HL-60 (cell line): ENCODE measurements around the gene HHIP.

Experiments used
- DNase-seq, 2 experiments: peaks; one replicate each; pipeline ENCODE4 v3.0.0-alpha.2; 2010 to 2020; ENCODE audit warnings: low read depth in 1 of 2, low spot score in 1 of 2
- H3K27ac ChIP-seq: fragments of 250-450 bp; sonication (Bioruptor Pico); replicated peaks from 2 replicates; pipeline ENCODE4 v1.5.1; 2020; ENCODE audit warnings: mild to moderate bottlenecking, moderate library complexity
- H3K27me3 ChIP-seq: fragments of 250-450 bp; sonication (Bioruptor Pico); 2 replicates; pipeline ENCODE4 v1.5.1; 2021; ENCODE audit warnings: mild to moderate bottlenecking, moderate library complexity; ENCODE audit not compliant: insufficient read depth, poor library complexity, severe bottlenecking
- H3K4me3 ChIP-seq: replicated peaks from 2 replicates; pipeline ENCODE4 v1.5.1; 2011; ENCODE audit warnings: mild to moderate bottlenecking, control low read depth, low read length; ENCODE audit not compliant: insufficient read depth
- GABPA ChIP-seq: IDR thresholded peaks from 2 replicates; pipeline ENCODE4 v1.6.1; 2012; ENCODE audit warnings: low read depth
- POLR2AphosphoS5 ChIP-seq: IDR thresholded peaks from 2 replicates; pipeline ENCODE4 v1.6.1; 2012; ENCODE audit warnings: low read depth
- SPI1 ChIP-seq: IDR thresholded peaks from 2 replicates; pipeline ENCODE4 v1.6.1; 2012; ENCODE audit warnings: low read depth, mild to moderate bottlenecking, borderline replicate concordance
- TF ChIP-seq, protein P1 (sequence below): IDR thresholded peaks from one replicate; pipeline ENCODE4 v1.5.1; 2011; ENCODE audit warnings: low read length, control low read depth, inconsistent platforms; ENCODE audit not compliant: insufficient read depth
- TF ChIP-seq, protein P2 (sequence below): IDR thresholded peaks from 2 replicates; pipeline ENCODE4 v1.6.1; 2012; ENCODE audit warnings: low read depth; ENCODE audit not compliant: insufficient replicate concordance

HHIP gene

DNA sequence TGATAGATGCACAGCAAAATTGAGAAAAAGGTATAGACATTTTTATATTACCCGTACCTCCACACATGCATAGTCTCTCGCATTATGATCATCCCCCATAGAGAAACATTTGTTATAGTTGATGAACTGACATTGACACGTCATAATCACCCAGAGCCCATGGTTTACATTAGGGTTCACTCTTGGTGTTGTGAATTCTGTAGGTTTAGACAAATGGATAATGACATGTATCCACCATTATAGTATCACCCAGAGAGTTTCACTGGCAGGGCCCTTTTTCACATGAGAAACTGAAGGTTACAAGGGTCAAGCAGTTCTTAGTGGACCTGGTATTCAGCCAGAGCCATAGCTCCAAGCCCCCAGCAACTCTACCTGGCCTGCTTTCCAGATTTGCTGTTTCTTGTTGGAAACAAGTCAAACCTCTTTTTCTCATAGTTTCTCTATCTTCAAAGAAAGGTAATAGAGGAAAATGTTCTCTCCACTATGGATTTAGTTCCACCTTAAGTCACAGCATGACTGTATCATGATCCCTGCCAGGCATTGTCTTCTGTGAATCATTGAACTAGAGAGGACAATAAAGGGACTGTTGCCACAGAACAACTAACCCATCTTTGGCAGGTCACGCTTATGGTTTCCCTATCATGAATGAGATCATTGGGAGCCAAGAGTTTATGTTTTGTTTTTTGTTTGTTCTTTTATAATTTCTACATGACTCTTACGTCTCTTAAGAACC, 64.0 kb downstream of the HHIP start:
- Histone ChIP-seq H3K27ac (no peak overlapping the region), H3K27me3 (no peaks in the 10 kb centered on the region), H3K4me3 (no peak overlapping the region)
- TF ChIP-seq SPI1 = no peak
- TF ChIP-seq, protein P1, sequence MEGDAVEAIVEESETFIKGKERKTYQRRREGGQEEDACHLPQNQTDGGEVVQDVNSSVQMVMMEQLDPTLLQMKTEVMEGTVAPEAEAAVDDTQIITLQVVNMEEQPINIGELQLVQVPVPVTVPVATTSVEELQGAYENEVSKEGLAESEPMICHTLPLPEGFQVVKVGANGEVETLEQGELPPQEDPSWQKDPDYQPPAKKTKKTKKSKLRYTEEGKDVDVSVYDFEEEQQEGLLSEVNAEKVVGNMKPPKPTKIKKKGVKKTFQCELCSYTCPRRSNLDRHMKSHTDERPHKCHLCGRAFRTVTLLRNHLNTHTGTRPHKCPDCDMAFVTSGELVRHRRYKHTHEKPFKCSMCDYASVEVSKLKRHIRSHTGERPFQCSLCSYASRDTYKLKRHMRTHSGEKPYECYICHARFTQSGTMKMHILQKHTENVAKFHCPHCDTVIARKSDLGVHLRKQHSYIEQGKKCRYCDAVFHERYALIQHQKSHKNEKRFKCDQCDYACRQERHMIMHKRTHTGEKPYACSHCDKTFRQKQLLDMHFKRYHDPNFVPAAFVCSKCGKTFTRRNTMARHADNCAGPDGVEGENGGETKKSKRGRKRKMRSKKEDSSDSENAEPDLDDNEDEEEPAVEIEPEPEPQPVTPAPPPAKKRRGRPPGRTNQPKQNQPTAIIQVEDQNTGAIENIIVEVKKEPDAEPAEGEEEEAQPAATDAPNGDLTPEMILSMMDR = no peak
- DNase-seq = no peak

DNA sequence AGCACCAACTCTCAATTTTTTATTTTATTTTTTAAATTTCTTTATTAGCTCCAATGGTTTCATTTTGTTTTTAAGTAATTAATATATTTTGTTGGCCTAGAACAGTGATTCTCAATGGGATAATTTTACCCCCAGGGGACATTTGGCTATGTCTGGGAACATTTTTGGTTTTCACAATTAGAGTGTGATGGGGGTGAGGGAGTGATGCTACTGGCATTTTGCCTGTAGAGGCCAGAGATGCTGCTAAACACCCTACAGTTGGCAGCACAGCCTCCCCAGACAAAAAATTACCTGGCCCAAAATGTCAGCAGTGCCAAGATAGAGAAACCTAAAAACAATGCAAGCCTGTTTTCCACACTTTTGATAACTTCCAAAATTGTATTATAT, 64.6 kb downstream of the HHIP start:
- no peak overlapping the region for H3K27ac ChIP-seq
- DNase-seq = no peak

DNA sequence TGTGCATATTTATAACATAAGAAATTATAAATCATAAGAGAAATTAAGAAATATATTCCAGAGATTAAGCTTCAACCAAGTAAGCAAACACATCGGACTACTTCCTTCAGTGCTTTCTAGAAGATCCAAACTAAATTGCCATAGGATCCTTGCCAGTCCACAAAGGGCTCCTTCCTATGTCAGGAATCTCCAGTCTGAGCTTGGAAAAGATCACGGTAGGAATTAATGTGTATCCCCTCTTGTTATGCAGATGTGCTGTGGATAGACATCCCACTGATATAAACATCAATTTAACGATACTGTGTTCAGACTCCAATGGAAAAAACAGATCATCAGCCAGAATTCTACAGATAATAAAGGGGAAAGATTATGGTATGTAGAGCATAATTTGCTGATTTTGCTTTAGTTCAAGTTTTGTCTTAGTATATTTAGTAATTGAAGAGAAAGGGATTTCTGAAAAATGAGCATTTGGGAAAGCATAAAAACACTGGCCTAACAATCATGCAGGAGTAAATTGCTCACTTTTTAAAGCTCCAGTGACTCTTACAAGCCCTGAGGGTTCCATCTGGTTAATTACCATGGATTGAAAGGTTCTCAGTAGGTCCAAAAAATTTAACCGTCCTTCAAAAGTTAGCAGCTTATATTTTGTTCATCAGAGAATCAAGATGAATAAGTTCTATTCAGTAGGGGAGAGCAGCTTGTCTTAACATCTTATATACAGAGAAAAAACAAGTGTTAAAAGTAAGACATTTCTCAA, 65.9 kb downstream of the HHIP start:
- no peak for DNase-seq
- H3K4me3 ChIP-seq = no peak overlapping the region
- no peak overlapping the region for H3K27ac ChIP-seq
- no peaks in the 10 kb centered on the region for H3K27me3 ChIP-seq
- TF ChIP-seq GABPA = no peak

More for the DNA sequence above, 64.6 kb downstream of the HHIP start:
- Histone ChIP-seq H3K27me3 (no peaks in the 10 kb centered on the region), H3K4me3 (no peak overlapping the region)
- no peak for TF ChIP-seq GABPA
- TF ChIP-seq POLR2AphosphoS5 = no peak
- TF ChIP-seq, protein P2, sequence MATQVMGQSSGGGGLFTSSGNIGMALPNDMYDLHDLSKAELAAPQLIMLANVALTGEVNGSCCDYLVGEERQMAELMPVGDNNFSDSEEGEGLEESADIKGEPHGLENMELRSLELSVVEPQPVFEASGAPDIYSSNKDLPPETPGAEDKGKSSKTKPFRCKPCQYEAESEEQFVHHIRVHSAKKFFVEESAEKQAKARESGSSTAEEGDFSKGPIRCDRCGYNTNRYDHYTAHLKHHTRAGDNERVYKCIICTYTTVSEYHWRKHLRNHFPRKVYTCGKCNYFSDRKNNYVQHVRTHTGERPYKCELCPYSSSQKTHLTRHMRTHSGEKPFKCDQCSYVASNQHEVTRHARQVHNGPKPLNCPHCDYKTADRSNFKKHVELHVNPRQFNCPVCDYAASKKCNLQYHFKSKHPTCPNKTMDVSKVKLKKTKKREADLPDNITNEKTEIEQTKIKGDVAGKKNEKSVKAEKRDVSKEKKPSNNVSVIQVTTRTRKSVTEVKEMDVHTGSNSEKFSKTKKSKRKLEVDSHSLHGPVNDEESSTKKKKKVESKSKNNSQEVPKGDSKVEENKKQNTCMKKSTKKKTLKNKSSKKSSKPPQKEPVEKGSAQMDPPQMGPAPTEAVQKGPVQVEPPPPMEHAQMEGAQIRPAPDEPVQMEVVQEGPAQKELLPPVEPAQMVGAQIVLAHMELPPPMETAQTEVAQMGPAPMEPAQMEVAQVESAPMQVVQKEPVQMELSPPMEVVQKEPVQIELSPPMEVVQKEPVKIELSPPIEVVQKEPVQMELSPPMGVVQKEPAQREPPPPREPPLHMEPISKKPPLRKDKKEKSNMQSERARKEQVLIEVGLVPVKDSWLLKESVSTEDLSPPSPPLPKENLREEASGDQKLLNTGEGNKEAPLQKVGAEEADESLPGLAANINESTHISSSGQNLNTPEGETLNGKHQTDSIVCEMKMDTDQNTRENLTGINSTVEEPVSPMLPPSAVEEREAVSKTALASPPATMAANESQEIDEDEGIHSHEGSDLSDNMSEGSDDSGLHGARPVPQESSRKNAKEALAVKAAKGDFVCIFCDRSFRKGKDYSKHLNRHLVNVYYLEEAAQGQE = no peak
- TF ChIP-seq, protein P1 = no peak
- TF ChIP-seq SPI1 = no peak

DNA sequence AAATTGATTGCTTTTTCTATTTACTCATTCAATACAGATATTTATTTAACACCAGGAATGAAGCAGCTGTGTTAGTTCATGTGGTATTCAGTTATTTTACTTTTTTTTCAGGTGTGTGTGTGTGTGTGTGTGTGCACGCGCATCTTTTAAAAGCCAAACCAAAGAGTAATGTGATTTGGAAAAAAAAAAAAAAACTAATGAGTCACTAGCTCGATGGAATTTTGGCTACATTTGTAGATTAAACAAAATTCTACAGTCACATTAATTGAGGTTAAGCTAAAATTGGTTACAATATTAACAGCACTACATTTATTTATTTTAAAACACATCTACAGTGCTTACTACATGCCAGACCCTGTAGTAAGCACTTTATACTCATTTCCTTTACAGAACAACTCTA, 66.8 kb downstream of the HHIP start:
- DNase-seq = no peak
- no peak overlapping the region for H3K4me3 ChIP-seq
- H3K27ac ChIP-seq = no peak overlapping the region
- H3K27me3 ChIP-seq = no peaks in the 10 kb centered on the region
- no peak for TF ChIP-seq GABPA
- no peak for TF ChIP-seq POLR2AphosphoS5
- no peak for TF ChIP-seq SPI1

DNA sequence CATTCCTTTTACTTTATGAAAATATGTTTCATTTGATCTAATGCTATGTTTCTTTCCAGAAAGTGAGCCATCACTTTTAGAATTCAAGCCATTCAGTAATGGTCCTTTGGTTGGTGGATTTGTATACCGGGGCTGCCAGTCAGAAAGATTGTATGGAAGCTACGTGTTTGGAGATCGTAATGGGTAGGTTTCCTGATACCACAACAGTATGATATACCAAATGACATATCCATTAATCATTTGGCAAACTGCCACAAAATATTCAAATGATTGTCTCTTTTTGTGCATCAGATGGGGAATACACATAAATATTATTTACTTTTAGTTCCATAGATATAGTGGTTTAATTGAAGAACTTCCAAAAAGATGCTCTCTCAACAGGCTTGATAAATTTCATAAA, 68.2 kb downstream of the HHIP start:
- Histone ChIP-seq H3K4me3 (no peak overlapping the region), H3K27ac (no peak overlapping the region), H3K27me3 (no peaks in the 10 kb centered on the region)
- TF ChIP-seq, protein P2 = no peak
- TF ChIP-seq GABPA = no peak
- TF ChIP-seq, protein P1 = no peak
- DNase-seq = no peak
